Measurements from ENCODE around the gene DDX17. TPM values are rescaled to one million over a fixed set of nuclear protein-coding genes. Genes with fewer than 3 reads are reported as not detected.

The DDX17 gene
- total RNA-seq, result 100 to 1,000 TPM; 571 to 752 (median 578) TPM
- total RNA-seq (2013), result 760 TPM

DNA sequence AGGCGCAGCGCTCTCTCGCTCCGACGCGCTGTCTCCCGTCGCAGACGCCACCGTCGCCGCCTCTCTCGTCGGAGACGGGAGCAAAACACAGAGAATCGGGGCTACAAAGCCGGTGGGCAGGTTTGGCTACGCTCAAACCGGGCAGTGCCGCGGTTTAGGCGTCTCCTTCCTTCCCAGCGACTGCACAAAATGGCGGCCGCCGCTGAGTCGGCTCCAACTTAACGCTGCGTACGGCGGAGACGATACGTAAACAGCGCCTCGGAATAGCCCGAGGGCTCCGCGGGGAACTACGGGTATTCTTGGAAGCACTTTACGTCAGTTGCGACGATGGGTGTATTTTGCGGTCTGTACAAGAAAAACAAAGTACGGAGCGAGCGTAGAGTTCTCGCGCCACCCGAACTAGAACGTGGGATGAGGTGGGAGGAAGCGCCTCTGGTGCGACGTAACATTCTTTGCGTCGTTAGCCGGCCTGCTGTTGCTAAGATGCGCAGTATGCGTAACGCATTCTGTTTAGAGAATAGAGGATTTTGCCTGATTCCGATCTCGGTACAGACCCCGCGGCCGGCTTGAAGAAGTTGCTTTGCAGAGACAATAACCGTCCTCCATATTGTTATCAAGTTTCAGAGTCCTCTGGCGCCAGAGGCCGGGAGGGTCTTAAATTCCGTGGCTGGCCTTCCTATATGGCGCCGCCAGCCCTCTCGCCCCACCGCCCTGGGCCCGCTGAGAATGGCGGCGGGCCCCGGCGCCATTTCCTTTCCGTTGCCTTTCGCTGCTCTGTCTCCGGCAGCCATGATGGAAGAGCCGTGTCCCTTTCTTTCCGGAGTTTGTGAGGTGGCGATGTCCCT, at the start of gene DDX17:
DDX17 (minus strand) TSS at position 194 of the 845 bp plus-strand sequence.
- Histone ChIP-seq H3K27ac (ENCODE audit: low read length) (peak within 1 kb of the TSS; percentile 99), H3K4me3 (ENCODE audit: low read length) (peak within 1 kb of the TSS; percentile 80), H3K27me3 (ENCODE audit: control insufficient read depth, insufficient read depth, low read length) (no peaks in the 10 kb centered on the region), H3K9me3 (ENCODE audit: control insufficient read depth, insufficient read depth, low read length) (no peaks in the 10 kb centered on the region), H3K36me3 (ENCODE audit: control insufficient read depth, insufficient read depth, low read length) (peaks cover 16% of the 10 kb centered on the region), H3K4me1 (ENCODE audit: control insufficient read depth, insufficient read depth, low read length) (peaks cover 22% of the 10 kb centered on the region)
- peaks cover 6% of the 10 kb centered on the region for H3K36me3 Mint-ChIP-seq
- H3K4me3 Mint-ChIP-seq, result peak within 1 kb of the TSS; percentile 100
- DNase-seq, result peak; percentile 91 to 99
- H3K4me1 Mint-ChIP-seq, result peaks cover 47 to 59% of the 10 kb centered on the region in 2 donors
- TF ChIP-seq, protein P1, sequence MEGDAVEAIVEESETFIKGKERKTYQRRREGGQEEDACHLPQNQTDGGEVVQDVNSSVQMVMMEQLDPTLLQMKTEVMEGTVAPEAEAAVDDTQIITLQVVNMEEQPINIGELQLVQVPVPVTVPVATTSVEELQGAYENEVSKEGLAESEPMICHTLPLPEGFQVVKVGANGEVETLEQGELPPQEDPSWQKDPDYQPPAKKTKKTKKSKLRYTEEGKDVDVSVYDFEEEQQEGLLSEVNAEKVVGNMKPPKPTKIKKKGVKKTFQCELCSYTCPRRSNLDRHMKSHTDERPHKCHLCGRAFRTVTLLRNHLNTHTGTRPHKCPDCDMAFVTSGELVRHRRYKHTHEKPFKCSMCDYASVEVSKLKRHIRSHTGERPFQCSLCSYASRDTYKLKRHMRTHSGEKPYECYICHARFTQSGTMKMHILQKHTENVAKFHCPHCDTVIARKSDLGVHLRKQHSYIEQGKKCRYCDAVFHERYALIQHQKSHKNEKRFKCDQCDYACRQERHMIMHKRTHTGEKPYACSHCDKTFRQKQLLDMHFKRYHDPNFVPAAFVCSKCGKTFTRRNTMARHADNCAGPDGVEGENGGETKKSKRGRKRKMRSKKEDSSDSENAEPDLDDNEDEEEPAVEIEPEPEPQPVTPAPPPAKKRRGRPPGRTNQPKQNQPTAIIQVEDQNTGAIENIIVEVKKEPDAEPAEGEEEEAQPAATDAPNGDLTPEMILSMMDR (IDR thresholded peaks at IDR 0.05), result no peak
- under 1% methylated on average over 83 of the region's 83 CpGs for WGBS (ENCODE audit: insufficient coverage)
- intact Hi-C loops (cut with micrococcal nuclease), result loop anchor here (10.0 kb wide), 1 partner anchor 248 kb away; the partner anchor contains the start of gene SUN2
- H3K27me3 Mint-ChIP-seq (ENCODE audit: low read depth in 2 of 2), result no peaks in the 10 kb centered on the region
- peaks cover 0 to 4% of the 10 kb centered on the region in 2 donors for H3K9me3 Mint-ChIP-seq
- ATAC-seq, result peak; percentile 86 to 96 (median 89)
- peak within 1 kb of the TSS; percentile 100 for H3K27ac Mint-ChIP-seq

DNA sequence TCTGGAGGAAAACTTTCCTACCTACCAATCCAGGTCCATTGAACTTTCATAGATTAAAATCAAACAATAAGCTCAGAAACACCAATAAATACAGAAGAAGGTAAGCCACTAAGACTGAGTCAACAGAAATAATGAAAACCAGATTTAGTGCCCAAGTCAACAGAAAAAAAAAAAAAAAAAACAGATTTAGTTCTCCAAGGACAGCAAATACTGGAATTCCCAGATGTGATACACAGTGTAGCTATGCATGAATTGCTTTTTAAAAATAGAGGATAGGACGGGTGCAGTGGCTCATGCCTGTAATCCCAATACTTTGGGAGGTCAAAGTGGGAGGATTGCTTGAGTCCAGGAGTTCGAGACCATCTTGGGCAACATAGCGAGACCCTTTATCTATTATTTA, 48.2 kb upstream of the DDX17 start:
- intact Hi-C loops (cut with micrococcal nuclease), result no loop called here
- DNase-seq, result no peak
- no peak for ATAC-seq
- no peak overlapping the region for H3K4me3 ChIP-seq (ENCODE audit: low read length)
- no peak overlapping the region for H3K27ac Mint-ChIP-seq
- H3K27me3 Mint-ChIP-seq (ENCODE audit: low read depth in 2 of 2), result no peaks in the 10 kb centered on the region
- no peaks in the 10 kb centered on the region for H3K36me3 ChIP-seq (ENCODE audit: control insufficient read depth, insufficient read depth, low read length)
- no peaks in the 10 kb centered on the region for H3K36me3 Mint-ChIP-seq
- no peaks in the 10 kb centered on the region for H3K4me1 Mint-ChIP-seq
- no peaks in the 10 kb centered on the region for H3K9me3 Mint-ChIP-seq
- WGBS (ENCODE audit: insufficient coverage), result 79% methylated on average over 2 of the region's 3 CpGs
- H3K4me3 Mint-ChIP-seq, result no peak overlapping the region
- no peaks in the 10 kb centered on the region for H3K9me3 ChIP-seq (ENCODE audit: control insufficient read depth, insufficient read depth, low read length)
- peaks cover 2% of the 10 kb centered on the region for H3K4me1 ChIP-seq (ENCODE audit: control insufficient read depth, insufficient read depth, low read length)
- H3K27ac ChIP-seq (ENCODE audit: low read length), result no peak overlapping the region
- TF ChIP-seq, protein P1 (IDR thresholded peaks at IDR 0.05), result no peak
- no peaks in the 10 kb centered on the region for H3K27me3 ChIP-seq (ENCODE audit: control insufficient read depth, insufficient read depth, low read length)

DNA sequence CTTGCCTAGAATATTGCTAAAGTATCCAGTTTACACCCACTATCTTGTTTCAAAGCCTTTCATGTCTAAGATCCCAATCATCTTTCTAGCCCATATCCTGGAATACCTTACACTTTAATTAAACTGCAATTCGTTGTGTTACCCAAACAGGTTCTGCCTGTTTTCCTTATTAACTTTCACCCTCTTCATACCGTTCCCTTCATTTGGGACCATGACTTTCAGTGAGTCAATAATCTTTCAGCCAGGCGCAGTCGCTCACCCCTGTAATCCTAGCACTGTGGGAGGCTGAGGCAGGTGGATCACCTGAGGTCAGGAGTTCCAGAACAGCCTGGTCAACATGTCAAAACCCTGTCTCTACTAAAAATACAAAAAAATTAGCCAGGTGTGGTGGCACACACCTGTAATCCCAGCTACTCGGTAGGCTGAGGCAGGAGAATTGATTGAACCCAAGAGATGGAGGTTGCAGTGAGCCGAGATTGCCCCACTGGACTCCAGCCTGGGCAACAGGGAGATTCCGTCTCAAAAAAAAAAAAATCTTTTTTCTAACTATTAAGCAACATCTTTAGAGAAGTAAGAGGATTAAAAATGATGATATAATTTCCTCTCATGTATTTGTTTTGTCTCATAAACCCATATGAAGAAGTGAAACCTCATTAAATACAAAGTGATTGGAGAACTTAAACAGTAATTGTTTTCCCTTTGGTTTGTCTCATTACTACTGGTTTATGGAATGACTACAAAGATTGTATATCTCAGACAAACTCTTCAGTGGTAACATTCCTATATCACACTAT, 43.2 kb upstream of the DDX17 start:
- H3K27me3 ChIP-seq (ENCODE audit: control insufficient read depth, insufficient read depth, low read length), result no peaks in the 10 kb centered on the region
- WGBS (ENCODE audit: insufficient coverage), result 96% methylated on average over 5 of the region's 7 CpGs
- intact Hi-C loops (cut with micrococcal nuclease), result no loop called here
- Mint-ChIP-seq H3K4me3 (no peak overlapping the region), H3K27me3 (ENCODE audit: low read depth in 2 of 2) (no peaks in the 10 kb centered on the region), H3K9me3 (peaks cover under 1 to 1% of the 10 kb centered on the region in 2 donors), H3K36me3 (no peaks in the 10 kb centered on the region), H3K27ac (no peak overlapping the region), H3K4me1 (no peaks in the 10 kb centered on the region)
- no peak for DNase-seq
- TF ChIP-seq, protein P1 (IDR thresholded peaks at IDR 0.05), result no peak
- peaks cover 2% of the 10 kb centered on the region for H3K9me3 ChIP-seq (ENCODE audit: control insufficient read depth, insufficient read depth, low read length)
- no peak overlapping the region for H3K4me3 ChIP-seq (ENCODE audit: low read length)
- H3K4me1 ChIP-seq (ENCODE audit: control insufficient read depth, insufficient read depth, low read length), result peaks cover 4% of the 10 kb centered on the region
- ATAC-seq, result no peak
- no peaks in the 10 kb centered on the region for H3K36me3 ChIP-seq (ENCODE audit: control insufficient read depth, insufficient read depth, low read length)
- H3K27ac ChIP-seq (ENCODE audit: low read length), result no peak overlapping the region
